Amniotic epithelial cell (primary cell): ENCODE data around the gene C1orf185.
"Not testable (repeated sequence)": the region's sequence is repeated elsewhere in the genome, so short reads cannot be mapped to it uniquely, and the experiment has no call there.

Experiments used
- DNase-seq: peaks from one replicate; pipeline ENCODE4 v3.0.0-alpha.2; 2010; ENCODE audit warnings: low read depth

The C1orf185 gene

GRCh38 chr1:51101976-51102375 is at the start of gene C1orf185:
Gene C1orf185 (plus strand): TSS chr1:51102228. CDS start chr1:51102234, 6 bp downstream.
- no peak for DNase-seq

- peak; percentile 24 for DNase-seq
Observed at GRCh38 chr1:51058858-51059257, 43.2 kb upstream of the C1orf185 start.

- no peak for DNase-seq
Observed at GRCh38 chr1:51061231-51061918, 40.7 kb upstream of the C1orf185 start.

- DNase-seq, result peak; percentile 86
Observed at GRCh38 chr1:51063121-51063520, 38.9 kb upstream of the C1orf185 start.

GRCh38 chr1:51070011-51070410 is 32.0 kb upstream of the C1orf185 start:
- DNase-seq, result no peak

- DNase-seq, result no peak
Observed at GRCh38 chr1:51070640-51071039, 31.4 kb upstream of the C1orf185 start.

- DNase-seq, result no peak
Observed at GRCh38 chr1:51071291-51072042, 30.6 kb upstream of the C1orf185 start.

GRCh38 chr1:51072043-51072439 is 30.0 kb upstream of the C1orf185 start:
- no peak for DNase-seq

GRCh38 chr1:51072651-51073050 is 29.4 kb upstream of the C1orf185 start:
- no peak for DNase-seq

GRCh38 chr1:51073456-51073855 is 28.6 kb upstream of the C1orf185 start:
- no peak for DNase-seq

GRCh38 chr1:51086496-51087271 is 15.3 kb upstream of the C1orf185 start:
- DNase-seq, result no peak

GRCh38 chr1:51088474-51088873 is 13.6 kb upstream of the C1orf185 start:
- DNase-seq, result peak; percentile 8

- DNase-seq, result peak; percentile 64
Observed at GRCh38 chr1:51093581-51093980, 8.4 kb upstream of the C1orf185 start.

GRCh38 chr1:51097171-51097570 is 4.9 kb upstream of the C1orf185 start:
- no peak for DNase-seq

- DNase-seq, result no peak
Observed at GRCh38 chr1:51100264-51100880, 1.7 kb upstream of the C1orf185 start.

GRCh38 chr1:51114137-51114536 is 12.1 kb downstream of the C1orf185 start:
- DNase-seq, result no peak

GRCh38 chr1:51115714-51116404 is 13.8 kb downstream of the C1orf185 start:
- DNase-seq, result no peak

GRCh38 chr1:51119331-51119730 is 17.3 kb downstream of the C1orf185 start:
- no peak for DNase-seq

- no peak for DNase-seq
Observed at GRCh38 chr1:51120629-51121028, 18.6 kb downstream of the C1orf185 start.

- DNase-seq, result not testable (repeated sequence)
Observed at GRCh38 chr1:51127152-51127551, 25.1 kb downstream of the C1orf185 start.

GRCh38 chr1:51131185-51131584 is 29.2 kb downstream of the C1orf185 start:
- no peak for DNase-seq

GRCh38 chr1:51133045-51133444 is 31.0 kb downstream of the C1orf185 start:
- DNase-seq, result no peak
